GM10248 (cell line): ENCODE measurements around the gene PNPLA2.

Experiments used
- CTCF ChIA-PET: fragments of 300-600 bp; sonication (Branson Sonifier 250); formaldehyde crosslinking; extraction: SDS; loops from one replicate; lab custom pipeline; 2021; ENCODE audit warnings: antibody characterized with exemption; lab: Yijun Ruan, JAX
- POLR2A ChIA-PET: fragments of 350-650 bp; sonication (Branson Sonifier 250); formaldehyde crosslinking; extraction: SDS; loops from one replicate; lab custom pipeline; 2020; ENCODE audit warnings: antibody characterized with exemption; lab: Yijun Ruan, JAX
- DNase-seq: peaks from one replicate; pipeline ENCODE4 v3.0.0; 2012; ENCODE audit errors: extremely low spot score
- TF ChIP-seq, protein P1 (sequence below): IDR thresholded peaks from 2 replicates; pipeline ENCODE4 v1.5.1; 2012; ENCODE audit warnings: mild to moderate bottlenecking, low read depth; ENCODE audit errors: extremely low read depth, missing control alignments, control extremely low read depth

Gene PNPLA2

DNA sequence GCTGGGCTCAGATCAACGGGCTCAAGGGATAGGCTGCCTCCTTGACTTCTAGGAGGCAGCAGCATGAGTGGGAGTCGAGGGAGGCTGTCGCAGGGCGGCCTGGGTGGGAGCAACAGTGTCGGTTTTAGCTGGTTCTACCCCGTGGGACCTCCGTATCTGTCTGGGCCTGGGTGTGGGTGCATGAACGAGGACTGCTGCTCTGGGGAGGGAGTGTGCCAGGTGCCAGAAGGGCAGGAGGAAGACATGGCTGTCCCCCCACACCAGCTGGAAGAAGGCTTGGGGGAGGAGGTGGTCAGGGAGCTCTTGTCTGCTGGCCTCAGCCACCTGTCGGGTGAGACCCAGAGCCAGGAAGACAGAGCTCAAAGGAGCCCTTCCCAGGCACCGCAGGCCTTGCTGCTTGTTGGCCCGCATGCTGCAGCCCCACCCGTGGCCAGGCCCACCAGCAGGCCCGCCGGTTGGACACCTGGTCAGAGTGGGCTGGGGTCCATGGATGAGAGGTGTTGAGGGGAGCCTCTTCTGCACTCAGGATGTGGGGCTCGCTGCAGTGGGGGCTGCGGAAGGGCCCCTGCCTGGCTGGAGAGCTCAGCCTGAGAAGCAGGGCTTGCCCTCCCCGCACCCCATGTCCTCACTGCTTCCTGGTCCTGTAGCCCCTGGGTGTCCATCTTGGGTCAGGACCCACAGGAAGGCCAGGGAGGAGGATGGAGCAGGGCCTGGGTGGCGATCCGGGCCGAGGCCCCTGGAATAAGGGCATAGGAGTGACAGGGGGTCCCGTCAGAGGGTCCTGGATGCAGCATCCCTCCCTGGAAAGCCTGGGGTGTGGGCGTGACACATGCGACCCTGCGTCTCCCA lies 32.3 kb upstream of the PNPLA2 start:
- POLR2A ChIA-PET = no interaction called here
- CTCF ChIA-PET = interaction anchor here (0.9 to 2.0 kb wide), 3 partner anchors 18 to 232 kb away, joined by 4 to 5 read pairs (median 5); no protein-coding TSS in a partner anchor
- no peak for DNase-seq
- TF ChIP-seq, protein P1, sequence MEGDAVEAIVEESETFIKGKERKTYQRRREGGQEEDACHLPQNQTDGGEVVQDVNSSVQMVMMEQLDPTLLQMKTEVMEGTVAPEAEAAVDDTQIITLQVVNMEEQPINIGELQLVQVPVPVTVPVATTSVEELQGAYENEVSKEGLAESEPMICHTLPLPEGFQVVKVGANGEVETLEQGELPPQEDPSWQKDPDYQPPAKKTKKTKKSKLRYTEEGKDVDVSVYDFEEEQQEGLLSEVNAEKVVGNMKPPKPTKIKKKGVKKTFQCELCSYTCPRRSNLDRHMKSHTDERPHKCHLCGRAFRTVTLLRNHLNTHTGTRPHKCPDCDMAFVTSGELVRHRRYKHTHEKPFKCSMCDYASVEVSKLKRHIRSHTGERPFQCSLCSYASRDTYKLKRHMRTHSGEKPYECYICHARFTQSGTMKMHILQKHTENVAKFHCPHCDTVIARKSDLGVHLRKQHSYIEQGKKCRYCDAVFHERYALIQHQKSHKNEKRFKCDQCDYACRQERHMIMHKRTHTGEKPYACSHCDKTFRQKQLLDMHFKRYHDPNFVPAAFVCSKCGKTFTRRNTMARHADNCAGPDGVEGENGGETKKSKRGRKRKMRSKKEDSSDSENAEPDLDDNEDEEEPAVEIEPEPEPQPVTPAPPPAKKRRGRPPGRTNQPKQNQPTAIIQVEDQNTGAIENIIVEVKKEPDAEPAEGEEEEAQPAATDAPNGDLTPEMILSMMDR = no peak

DNA sequence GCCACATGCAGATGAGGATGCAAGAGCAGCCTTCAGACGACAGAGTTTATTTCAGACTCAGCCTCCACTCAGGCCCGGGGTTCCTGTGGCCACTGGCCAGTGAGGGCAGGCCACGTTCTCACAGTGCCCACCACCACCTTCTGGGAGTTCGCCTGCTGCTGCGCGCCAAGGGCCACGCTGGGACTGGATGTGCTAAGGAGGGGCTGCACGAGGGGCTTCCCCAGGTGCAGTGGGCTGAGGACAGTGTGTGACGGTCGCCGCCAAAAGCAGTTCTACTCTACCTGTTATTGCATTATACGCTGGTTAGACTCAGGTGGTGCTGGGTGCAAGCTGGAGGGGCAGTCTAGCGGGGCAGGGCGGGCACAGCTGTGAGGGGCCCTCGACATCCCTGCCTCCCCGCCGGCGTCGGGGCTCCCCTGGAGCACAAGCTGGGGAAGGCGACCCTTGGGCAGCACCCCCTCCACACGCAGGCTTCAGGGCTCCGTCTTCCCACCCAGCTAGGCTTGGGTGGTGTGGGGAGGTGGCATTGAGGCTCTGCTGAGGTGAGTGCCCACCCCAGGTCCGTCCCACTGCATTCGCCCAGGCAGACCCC lies 31.5 kb upstream of the PNPLA2 start:
- CTCF ChIA-PET = no interaction called here
- TF ChIP-seq, protein P1 = no peak
- POLR2A ChIA-PET = no interaction called here
- DNase-seq = no peak

DNA sequence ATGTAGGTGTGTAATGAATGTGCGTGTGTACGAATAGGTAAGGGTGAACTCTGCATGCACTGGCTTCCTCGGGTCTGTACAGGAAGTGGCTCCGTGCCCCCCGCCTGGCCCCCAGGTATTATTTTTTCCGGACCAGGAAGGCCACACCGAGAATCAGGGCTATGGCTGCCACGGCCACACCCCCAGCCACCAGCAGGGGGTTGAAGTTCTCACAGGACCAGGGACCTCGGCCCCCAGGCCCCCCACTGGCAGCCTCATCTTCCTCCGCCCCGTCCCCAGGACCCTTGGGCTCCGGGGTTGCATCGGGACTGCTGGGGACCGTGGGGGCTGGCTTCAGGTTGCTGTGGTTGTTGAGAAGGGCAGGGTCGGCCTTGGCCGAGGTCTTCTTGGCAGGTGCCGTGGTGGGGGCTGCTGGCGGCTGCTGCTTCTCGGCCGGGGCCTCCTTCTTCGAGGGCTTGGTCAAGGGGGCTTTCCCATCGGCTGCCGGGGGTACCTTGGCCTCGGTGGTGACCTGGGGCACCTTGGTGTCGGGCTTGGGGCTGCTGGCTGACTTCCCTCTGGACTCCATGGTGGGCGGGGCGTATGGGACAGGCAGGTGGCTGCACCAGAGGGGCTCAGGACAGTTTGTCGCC lies 30.6 kb upstream of the PNPLA2 start:
- ChIA-PET POLR2A (no interaction called here), CTCF (no interaction called here)
- TF ChIP-seq, protein P1 = no peak
- DNase-seq = no peak

DNA sequence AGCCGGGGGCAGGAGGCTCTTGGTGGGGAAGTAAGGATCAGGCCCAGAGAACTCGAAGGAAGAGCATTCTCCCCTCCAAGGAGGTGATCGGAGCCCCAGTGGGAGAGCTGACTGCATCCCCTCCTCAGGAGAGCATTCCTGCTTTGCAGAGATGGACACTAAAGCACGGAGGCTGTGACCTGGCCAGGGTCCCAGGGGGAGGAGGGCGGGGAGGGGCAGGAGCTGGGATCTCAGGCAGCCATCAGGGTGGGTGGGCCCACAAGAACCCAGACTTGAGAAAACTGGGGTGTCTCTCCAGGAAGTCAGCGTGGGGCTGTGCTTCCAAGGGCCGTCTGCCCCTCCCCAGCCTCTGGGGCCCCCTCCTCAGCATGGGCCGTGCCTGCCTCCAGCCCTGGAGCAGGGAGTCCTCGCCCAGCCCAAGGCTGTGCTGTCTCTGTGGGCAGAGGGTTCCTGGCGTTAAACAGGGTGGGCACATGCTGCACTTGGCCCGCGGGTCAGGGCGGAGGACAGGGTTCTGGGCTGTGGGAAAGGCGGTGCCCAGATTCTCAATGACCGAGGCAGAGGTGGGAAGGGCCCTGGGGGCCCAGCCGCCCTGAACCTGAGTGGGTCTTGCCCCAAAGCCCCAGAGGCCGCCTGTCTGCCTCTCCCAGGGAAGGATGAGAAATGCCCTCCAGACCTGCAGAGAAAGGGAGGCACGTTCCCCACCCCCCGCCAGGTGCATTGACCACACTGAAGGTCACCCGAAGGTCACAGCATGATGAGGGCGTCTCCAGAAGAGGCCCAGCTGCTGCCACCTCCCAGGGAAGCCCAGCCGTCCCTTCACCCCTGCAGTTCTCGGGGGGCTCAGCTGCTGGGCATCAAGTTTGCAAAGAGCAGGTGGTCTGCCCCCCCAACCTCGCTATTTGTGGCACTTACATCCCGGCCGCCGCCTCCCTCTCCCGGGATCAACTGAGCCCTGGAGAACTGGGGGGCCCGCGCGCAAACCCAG lies 29.5 kb upstream of the PNPLA2 start:
- DNase-seq = peak; percentile 44
- TF ChIP-seq, protein P1 = no peak
- CTCF ChIA-PET = interaction anchor here (2.5 kb wide), 1 partner anchor 11 kb away, joined by 10 read pairs; the partner anchor contains the start of gene GATD1
- POLR2A ChIA-PET = interaction anchor here (0.5 to 1.1 kb wide), 2 partner anchors 30 to 450 kb away, joined by 3 to 6 read pairs; no protein-coding TSS in a partner anchor

DNA sequence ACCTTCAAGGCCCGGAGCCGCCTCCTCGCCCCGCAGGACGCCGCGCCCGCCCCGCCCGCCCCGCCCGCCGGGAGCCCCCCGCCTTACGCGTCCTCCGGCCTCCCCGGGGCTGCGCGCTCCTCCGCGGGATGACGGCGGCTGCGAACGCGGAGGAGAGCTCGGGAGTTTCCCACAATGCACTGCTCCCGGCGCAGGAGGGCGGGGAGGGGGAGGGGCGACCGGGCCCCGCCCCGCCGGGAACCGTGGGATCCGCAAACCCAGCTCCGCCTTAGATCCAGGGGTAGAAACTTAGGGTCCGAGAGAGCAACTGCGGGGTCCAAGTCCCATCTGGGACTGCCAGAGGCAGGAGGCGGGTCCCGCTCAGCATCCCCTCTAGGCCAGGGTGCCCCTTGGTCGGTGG lies 28.8 kb upstream of the PNPLA2 start, which contains the start of gene CEND1:
Gene CEND1, minus strand, starts transcription at position 148 of the 400 bp plus-strand sequence. CDS start 1,514 bp downstream, outside the sequence.
- ChIA-PET CTCF (interaction anchor here (2.5 kb wide), 1 partner anchor 12 kb away, joined by 10 read pairs; the partner anchor contains the start of gene GATD1), POLR2A (interaction anchor here (0.5 to 1.1 kb wide), 2 partner anchors 30 to 451 kb away, joined by 3 to 6 read pairs; no protein-coding TSS in a partner anchor)
- peak; percentile 81 for DNase-seq
- TF ChIP-seq, protein P1 = no peak
